DMS 273 treated with DMSO at 0.1 percent for 48 hours (cell line): ENCODE measurements around the gene TIPIN.
"Not testable (repeated sequence)": the region's sequence is repeated elsewhere in the genome, so short reads cannot be mapped to it uniquely, and the experiment has no call there.

Experiments
- DNase-seq: peaks from one replicate; lab custom pipeline; 2025; lab: John Stamatoyannopoulos, UW

The TIPIN gene

GRCh38 chr15:66356359-66357236 lies at the start of gene TIPIN:
Gene TIPIN (minus strand): TSS chr15:66356685. CDS start chr15:66352947, 3,738 bp downstream.
- peak; percentile 81 for DNase-seq

DNA sequence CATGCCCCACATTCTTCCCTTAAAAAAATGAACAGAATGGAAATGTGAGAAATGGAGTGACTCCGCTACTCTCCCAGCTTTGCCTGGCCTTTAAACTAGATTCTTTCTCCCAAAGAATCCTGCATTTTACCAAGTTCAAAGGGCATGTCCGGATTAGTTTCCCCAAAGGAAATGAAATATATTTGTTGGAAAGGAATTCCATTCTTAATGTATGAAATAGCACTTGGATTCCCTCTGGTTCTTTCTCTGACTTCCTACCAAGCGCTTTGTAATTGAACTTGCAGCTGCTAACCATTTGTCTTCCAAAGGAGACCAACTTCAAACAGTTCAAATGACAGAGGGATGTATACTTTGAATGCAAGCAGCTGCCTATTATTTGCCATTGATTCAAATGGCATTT lies 49.1 kb upstream of the TIPIN start:
- no peak for DNase-seq

- DNase-seq = no peak
Measured at GRCh38 chr15:66405007-66405406, 48.5 kb upstream of the TIPIN start.

DNA sequence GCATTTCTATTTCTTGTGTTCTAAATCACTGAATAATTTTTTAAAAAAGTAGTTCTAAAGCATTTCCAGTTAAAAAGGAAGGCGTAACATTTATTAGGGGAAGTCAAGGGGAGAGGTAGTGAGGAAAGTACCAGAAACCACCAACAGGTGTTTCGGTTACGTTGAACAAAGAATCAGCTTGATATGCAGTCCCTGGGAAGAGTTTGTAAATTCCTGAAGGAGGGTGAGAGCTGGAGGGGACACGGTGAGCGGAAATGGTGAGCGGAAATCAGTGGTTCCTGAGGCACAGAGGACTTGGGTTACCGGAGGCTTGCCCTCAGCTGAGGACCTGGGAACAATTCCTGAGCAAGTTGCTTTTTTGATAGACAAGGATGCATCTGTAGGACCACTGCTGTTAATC lies 48.0 kb upstream of the TIPIN start:
- DNase-seq = no peak

- no peak for DNase-seq
Measured at GRCh38 chr15:66404122-66404521, 47.6 kb upstream of the TIPIN start.

DNA sequence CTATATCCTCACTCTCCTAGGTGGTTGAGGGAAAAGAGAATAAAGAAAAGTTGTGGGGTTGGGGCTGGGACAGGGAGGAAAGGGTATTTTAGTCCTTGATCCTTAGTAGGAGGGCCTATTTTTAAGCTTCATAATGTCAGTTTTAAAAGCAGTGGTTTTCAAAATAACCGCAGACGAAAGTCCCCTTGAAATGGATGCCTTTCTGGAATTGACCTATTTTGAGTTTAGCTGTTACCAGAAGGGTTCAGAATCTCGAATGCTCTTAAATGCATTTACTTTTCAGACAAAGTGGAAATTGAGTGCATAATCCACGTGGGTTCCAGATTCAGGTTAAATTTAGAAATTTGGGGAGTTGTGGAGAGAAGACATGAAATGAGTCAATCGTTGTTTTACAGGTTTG lies 46.8 kb upstream of the TIPIN start:
- DNase-seq = no peak

GRCh38 chr15:66402761-66403284 lies 46.3 kb upstream of the TIPIN start:
- no peak for DNase-seq

DNA sequence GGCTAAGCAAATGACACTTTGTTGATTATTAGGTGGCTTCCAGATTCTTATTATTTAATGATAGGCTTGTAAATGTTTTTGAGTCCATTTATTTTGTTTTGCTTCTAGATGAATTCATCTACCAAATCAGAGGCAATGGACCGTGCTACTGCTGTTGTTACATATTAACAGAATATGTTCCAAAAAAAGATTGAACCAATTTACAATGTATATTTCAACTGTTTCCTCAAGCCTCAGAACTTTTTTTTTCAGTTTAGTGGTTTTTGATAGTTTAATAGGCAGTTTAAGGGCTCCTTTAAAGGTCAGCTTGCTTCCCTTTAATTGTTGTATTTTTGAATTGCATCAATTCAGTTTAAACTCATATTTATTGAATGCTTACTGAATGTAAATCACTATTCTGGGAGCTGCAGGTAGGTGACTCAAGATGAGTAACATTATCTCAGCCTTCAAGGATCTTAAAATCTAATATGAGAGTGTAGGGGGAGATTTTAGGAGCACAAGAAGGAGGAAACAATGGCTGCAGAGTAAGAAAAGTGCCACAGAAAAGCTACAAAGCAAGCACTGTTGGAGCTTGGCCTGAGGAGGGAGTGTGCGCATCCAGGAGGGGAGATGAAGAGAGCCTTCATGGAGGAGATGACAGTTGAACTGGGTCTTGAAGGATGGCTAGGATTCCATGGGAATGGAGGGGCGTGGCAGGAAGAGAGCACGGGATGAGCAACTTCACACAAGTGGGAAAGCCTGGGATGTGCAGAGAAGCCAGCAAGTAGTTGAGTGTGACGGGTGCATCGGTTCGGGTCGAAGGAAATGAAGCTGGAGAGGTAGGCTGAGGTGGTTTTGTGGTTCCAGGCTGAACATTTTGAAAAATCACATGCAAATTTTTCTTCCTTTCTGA lies 44.9 kb upstream of the TIPIN start:
- no peak for DNase-seq

- no peak for DNase-seq
Measured at GRCh38 chr15:66400351-66400774, 43.9 kb upstream of the TIPIN start.

DNA sequence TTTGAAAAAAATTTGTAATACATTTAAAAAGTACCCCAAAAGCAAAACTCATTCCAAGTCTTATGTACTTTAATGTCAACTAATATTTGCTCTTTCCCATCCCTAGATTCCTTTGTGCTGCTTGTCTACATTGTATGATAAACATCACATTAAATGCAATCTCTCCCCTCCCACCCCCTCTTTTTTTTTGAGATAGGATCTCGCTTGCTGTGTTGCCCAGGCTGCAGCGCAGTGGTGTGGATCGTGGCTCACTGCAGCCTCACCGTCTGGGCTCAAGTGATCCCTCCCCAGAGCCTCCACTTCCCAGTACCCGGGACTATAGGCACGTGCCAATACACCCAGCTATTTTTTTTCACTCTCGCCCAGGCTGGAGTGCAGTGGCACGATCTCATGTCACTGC lies 42.8 kb upstream of the TIPIN start:
- no peak for DNase-seq

- DNase-seq = no peak
Measured at GRCh38 chr15:66394915-66395314, 38.4 kb upstream of the TIPIN start.

- no peak for DNase-seq
Measured at GRCh38 chr15:66394472-66394871, 38.0 kb upstream of the TIPIN start.

DNA sequence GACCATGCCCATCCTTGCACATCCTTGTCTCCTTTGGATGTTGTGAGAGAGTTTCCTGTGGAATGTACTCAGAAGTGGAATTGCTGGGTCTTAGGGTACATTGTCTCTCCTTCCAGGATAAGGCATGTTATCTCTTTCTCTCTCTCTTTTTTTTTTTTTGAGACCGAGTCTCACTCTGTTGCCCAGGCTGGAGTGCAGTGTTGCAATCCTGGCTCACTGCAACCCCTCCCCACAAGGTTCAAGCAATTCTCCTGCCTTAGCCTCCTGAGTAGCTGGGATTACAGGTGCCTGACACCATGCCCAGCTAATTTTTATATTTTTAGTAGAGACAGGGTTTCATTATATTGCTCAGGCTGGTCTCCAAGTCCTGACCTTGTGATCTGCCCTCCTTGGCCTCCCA lies 36.6 kb upstream of the TIPIN start:
- not testable (repeated sequence) for DNase-seq

GRCh38 chr15:66390678-66391077 lies 34.2 kb upstream of the TIPIN start:
- DNase-seq = no peak

- DNase-seq = no peak
Measured at GRCh38 chr15:66389859-66390381, 33.4 kb upstream of the TIPIN start.

DNA sequence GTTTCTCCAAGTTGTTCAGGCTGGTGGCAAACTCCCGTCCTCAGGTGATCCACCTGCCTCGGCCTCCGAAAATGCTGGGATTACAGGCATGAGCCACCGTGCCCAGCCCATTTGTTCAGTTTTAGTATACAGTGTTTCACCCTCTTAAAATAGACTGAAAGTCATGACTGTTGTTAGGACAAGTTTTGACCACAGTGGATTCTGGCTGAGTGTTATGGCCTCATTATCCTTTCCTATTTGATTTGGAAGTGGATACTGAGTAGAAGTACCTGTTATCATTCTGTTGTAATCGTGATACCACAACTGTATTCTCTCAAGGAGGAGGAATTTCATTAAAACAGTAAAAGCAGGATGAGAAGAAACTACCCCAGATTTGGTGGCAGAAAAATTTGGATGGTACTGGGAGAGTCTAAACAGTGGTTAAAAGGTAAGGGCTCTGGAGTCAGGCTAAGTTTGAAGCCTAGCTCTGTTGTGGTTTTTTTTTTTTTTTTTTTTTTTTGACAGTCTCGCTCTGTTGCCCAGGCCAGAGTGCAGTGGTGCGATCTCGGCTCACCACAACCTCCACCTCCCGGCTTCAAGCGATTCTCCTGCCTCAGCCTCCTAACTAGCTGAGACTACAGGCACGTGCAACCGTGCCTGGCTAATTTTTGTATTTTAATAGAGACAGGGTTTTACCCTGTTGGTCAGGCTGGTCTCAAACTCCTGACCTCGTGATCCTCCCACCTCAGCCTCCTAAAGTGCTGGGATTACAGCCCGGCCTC lies 32.8 kb upstream of the TIPIN start:
- no peak for DNase-seq

DNA sequence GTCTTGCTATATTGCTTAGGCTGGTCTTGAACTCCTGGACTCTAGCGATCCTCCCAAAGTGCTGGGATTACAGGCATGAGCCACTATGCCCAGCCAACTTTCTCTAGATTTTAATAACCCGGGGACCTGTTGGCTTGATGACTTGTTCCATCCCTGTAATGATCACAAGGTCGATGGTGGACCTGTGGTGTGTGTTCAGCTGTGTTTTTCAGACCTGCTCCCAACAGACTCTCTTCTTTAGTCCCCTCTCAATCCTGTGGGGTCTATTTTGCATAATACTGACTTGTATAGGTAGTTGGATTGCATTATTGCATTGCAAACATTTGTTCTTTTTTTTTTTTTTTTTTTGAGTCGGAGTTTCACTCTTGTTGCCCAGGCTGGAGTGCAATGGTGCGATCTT lies 32.1 kb upstream of the TIPIN start:
- no peak for DNase-seq

DNA sequence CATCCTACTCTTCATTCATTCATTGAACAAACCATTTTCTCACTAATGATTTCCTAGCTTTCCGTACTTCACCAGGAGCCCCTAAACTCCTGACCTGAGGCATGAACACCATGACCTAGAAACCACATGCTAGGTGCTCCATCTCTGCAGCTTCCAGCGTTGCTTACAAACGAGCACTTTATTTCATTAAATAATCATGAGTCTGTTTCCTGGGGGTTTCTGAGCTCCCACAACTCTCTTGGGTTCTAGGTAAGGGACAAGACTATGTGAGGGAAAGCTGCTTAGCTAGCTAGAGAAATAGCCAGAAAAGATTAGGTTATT lies 31.5 kb upstream of the TIPIN start:
- DNase-seq = no peak

DNA sequence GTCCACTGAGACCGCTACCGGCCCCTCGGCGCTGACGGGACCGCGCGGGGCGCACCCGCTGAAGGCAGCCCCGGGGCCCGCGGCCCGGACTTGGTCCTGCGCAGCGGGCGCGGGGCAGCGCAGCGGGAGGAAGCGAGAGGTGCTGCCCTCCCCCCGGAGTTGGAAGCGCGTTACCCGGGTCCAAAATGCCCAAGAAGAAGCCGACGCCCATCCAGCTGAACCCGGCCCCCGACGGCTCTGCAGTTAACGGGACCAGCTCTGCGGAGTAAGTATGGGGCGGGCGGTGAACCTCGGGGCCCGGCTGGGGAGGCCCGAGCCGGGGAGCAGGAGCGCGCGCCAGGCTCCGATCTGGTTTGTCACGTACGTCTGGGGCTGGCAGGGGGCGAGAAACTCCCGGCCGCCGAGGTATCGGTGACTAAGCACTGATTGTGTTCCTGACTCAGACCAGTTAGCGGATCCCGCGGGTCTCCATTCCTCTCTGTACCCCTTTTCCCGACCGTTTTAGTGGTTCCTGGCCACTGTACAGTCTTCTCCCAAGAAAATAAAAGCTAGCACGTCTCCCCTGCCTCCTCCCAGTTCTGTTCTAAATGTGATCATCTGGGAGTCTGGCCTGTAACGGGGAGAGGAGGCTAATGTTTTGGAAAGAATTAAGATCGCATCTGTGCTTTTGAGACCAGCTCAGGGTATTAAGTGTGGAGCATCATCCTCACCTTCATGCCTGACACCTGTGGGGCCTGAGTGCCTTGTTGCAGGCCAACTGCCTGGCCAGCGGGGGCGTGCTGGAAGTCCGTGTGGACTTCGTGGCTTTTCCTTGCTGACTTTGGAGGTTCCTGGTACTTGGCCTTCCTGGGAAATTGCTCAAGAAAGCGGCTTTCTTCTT lies 30.9 kb upstream of the TIPIN start:
- DNase-seq = peak; percentile 16

DNA sequence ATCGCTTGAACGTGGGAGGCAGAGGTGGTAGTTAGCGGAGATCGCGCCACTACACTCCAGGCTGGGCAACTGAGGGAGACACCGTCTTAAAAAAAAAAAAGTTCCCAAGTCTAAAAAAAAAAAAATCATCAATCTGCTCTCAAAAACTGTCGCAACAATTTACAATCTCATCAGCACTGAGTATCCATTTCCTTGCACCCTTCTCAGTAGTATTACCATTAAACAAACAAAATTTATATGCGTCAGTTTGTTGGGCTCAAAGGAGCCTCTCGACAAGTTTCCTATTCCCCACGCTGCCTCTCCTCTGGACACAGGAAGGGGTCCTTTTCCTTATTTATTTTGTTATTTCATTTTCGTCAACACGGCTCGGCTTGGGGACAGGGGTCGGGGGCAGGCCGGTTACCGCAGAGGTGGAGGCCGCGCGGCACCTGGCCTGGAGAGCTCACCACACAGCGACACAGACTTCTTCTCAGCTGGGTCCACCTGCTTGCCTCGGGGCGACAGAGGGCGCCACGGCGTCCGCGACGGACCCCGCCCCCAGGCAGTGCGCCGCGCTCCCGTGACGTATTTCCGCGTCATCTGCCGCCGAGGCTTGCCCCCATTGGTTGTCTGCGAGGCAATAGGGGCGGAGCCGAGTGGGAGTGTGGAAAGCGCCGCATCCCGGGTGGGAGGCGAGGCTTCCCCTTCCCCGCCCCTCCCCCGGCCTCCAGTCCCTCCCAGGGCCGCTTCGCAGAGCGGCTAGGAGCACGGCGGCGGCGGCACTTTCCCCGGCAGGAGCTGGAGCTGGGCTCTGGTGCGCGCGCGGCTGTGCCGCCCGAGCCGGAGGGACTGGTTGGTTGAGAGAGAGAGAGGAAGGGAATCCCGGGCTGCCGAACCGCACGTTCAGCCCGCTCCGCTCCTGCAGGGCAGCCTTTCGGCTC lies 30.0 kb upstream of the TIPIN start, which contains the start of gene MAP2K1:
TSS of gene MAP2K1 (plus strand) at position 709 of the 920 bp plus-strand sequence. CDS start 436 bp downstream, outside the sequence.
- peak; percentile 85 for DNase-seq
